Fibroblast of the aortic adventitia (primary cell): Measurements from ENCODE around the gene PTCD1. TPM values are rescaled to one million over a fixed set of nuclear protein-coding genes. Genes with fewer than 3 reads are reported as not detected.

Experiments used
- DNase-seq: peaks from one replicate; pipeline ENCODE4 v3.0.0-alpha.2; 2010; ENCODE audit warnings: low read depth
- H3K4me3 ChIP-seq: 2 replicates; pipeline ENCODE4 v1.5.1; 2011; ENCODE audit warnings: low read depth, mild to moderate bottlenecking, control low read depth, low read length, moderate library complexity
- total RNA-seq: library from RNA; depleted of rRNA; stranded (reverse); fragments of >200 nt; gene quantifications from 2 replicates; pipeline ENCODE4 v1.2.3, GENCODE V29; 2012; ENCODE audit warnings: low replicate concordance
- TF ChIP-seq, protein P1 (sequence below): IDR thresholded peaks from 2 replicates; pipeline ENCODE4 v1.5.1; 2011; ENCODE audit warnings: mild to moderate bottlenecking, low read length, control low read depth, inconsistent platforms; ENCODE audit not compliant: insufficient read depth

The PTCD1 gene
- total RNA-seq, 1 donor, result 4.4 TPM

DNA sequence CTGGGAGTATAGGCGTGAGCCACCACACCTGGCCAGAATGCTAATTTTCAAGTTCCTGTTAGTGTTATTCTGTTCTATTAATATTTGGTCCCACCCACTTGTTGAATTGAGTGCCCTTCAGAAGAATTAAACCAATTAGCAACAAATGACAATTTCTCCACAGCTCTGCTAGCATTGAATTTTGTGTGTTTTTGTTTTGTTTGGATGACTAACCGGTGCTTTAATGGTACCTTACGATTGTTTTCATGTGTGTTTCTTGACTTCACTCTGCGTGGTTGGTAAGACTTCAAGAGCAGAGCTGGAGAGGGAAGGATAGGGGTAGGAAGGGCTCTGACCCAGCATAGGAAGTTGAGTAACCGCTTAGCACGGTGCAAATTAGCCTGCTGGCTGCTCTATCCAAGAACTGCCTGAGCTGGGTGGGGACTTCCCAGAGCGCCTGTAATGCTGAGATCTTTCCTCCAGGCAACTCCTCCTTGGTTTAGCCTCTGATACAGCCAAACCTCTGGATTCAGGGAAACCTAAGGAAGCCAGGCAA lies 59.5 kb downstream of the PTCD1 start:
- TF ChIP-seq, protein P1, sequence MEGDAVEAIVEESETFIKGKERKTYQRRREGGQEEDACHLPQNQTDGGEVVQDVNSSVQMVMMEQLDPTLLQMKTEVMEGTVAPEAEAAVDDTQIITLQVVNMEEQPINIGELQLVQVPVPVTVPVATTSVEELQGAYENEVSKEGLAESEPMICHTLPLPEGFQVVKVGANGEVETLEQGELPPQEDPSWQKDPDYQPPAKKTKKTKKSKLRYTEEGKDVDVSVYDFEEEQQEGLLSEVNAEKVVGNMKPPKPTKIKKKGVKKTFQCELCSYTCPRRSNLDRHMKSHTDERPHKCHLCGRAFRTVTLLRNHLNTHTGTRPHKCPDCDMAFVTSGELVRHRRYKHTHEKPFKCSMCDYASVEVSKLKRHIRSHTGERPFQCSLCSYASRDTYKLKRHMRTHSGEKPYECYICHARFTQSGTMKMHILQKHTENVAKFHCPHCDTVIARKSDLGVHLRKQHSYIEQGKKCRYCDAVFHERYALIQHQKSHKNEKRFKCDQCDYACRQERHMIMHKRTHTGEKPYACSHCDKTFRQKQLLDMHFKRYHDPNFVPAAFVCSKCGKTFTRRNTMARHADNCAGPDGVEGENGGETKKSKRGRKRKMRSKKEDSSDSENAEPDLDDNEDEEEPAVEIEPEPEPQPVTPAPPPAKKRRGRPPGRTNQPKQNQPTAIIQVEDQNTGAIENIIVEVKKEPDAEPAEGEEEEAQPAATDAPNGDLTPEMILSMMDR, result peak; percentile 35
- H3K4me3 ChIP-seq, result peak overlapping the region; percentile 54
- peak; percentile 98 for DNase-seq

DNA sequence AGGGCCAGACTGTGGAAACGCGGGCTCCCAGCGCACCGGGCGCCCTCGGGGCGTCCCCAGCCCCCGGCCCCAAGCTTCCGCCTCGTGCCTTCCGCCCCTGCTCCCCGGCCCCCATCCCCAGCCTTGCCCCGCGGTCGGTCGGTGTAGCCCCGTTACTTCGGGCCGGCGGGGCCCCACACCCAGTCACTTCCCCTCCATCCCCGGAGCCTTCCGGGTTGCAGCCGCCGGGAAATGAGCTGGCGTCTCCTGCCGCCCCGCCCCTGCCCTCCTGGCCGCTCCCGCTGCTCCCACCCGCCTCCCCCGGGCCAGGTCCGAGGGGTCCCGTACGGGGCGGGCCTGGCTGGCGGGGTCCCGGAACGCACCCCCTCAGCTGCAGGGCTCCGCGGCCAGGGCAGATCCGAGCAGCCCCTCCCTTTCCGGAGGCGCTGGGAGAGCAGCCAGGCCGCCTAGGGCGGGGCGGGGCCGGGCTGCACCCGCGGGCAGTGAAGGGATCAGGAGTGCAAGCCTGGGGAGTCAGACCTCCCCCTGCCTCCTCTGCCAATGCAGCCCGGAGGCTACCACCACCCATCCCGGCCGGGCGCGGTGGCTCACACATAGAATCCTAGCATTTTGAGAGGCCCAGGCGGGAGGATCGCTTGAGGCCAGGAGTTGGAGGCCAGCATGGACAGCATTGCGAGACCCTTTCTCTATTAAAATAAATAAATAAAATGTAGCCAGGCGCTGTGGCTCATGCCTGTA lies 63.4 kb downstream of the PTCD1 start:
- TF ChIP-seq, protein P1, result no peak
- H3K4me3 ChIP-seq, result peak overlapping the region; percentile 74
- peak; percentile 72 for DNase-seq

DNA sequence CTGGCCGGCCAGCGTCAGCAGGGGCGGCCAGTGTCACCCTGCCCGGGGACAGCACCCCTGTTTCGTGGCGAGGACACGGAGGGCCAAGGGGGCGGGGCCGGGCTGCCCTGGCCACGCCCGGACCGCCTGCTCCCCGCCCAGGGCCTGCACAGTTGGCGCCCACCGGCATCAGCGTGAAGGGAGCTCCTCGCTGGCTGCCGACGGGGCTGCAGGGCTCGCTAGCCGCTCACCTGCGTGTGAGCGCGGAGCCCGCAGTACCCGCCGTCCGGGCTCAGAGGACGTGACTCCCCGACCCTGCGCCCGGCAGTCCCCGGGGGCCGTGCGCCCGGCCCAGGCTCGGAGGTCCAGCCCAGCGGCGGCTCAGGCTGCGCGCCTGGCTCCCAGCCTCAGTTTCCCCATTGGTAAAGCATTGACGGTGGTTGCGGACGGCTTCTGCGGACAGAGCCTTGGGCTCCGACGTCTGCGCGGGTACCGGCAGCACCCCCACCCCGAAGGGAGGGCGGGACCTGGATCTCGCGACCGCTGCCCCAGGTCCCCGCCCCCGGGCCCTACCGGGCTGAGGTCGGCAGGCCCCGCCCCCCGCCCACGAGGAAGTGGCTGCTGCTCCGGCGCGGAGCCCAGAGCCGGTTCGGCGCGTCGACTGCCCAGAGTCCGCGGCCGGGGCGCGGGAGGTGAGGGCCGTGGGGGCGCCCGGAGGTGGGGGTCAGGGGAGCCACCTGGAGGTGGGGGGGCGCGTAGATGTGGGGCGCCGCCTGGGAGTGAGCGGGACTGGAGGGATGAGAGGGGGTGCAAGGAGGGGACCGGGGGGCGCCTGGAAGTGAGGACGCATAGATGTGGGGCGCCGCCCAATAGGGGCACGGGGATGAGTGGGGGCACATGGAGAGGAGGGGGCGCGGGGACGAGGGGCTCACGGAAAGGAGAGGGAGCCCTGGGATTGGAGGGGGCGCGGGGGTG lies 64.2 kb downstream of the PTCD1 start, which contains the start of gene ARPC1B:
Gene ARPC1B, plus strand, starts transcription at position 620 of the 954 bp plus-strand sequence. CDS start 10,985 bp downstream, outside the sequence.
- peak; percentile 63 for DNase-seq
- TF ChIP-seq, protein P1, result no peak

DNA sequence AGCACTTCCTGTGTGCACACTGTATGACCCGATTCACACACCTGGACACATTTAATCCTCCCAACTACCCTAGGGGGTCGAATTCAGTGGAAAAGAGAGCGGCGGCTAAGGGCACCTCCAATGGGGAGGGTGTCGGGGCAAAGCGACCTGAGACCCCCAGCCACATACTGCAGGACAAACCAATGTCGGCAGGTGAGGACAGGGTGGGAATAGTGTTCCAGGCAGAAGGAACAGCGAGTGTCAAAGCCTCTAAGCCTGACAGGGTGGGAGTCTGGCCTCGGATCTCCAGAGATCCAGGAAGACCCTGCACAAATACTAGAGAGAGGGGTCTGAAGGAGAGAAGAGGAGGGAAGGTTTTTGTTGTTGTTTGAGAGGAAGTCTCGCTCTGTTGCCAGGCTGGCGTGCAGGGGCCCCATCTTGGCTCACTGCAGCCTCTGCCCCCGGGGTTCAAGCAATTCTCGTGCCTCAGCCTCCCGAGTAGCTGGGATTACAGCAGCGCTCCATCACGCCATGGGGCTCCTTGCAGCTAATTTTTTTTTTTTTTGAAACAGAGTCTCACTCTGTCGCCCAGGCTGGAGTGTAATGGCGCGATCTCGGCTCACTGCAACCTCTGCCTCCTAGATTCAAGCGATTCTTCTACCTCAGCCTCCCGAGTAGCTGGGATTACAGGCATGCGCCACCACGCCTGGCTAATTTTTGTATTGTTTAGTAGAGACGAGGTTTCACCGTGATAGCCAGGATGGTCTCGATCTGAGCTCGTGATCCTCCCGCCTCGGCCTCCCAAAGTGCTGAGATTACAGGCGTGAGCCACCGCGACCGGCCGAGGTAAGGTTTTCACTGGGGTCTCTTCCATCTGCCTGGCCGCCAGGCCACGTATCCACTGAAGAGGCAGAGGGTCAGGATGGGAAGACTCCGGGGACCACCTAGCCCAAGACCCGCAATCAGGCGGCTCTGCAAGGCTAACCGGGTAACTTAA lies 65.2 kb downstream of the PTCD1 start:
- H3K4me3 ChIP-seq, result peak overlapping the region; percentile 74
- TF ChIP-seq, protein P1, result no peak

More for the DNA sequence above, 64.2 kb downstream of the PTCD1 start, which contains the start of gene ARPC1B:
- H3K4me3 ChIP-seq, result peak within 1 kb of the TSS; percentile 74

DNA sequence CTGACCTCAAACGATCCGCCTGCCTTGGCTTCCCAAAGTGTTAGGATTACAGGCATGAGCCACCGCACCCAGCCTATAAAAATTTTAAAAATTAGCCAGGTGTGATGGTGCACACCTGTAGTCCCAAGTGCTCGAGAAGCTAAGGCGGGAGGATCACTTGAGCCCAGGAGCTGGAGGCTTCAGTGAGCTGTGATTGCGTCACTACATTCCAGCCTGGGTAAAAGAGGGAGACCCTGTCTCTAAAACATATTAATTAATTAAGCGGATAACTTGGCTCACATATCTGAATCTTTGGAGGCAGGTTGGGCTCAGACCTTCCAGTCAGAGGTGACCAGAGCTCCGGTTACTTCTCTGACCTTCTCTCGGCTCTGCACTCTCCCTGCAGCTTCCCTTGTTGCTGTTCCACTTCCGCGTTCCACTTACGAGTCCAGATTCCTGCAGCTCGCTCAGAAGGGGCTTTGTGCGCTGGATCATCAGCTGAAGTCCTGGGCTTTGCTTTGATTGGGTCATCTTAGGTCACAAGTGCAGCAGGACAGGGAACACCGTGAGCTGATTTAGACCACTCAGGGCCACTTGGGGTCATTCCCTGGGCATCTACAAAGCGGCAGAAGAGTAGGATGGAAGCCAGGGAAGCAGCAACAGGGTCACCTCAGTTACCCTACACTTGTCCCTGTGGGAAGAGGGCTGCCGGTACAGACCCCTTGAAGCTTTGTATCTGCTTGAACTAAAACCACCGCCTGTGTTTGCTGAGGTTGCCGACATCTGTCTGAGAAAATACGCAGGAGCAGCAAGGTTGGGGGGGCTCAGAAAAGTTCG lies 66.1 kb downstream of the PTCD1 start:
- H3K4me3 ChIP-seq, result no peak overlapping the region
- TF ChIP-seq, protein P1, result no peak
- DNase-seq, result no peak

More for the DNA sequence above, 65.2 kb downstream of the PTCD1 start:
- DNase-seq, result no peak
